HG03159 (cell line): ENCODE data around the gene PTPN6.

ENCODE experiments used
- ATAC-seq: cut with Tn5 transposase; IDR thresholded peaks from one replicate; pipeline ENCODE4 v1.9.1; 2021; ENCODE audit warnings: mild to moderate bottlenecking, moderate library complexity; ENCODE audit not compliant: unreplicated experiment

The PTPN6 gene

DNA sequence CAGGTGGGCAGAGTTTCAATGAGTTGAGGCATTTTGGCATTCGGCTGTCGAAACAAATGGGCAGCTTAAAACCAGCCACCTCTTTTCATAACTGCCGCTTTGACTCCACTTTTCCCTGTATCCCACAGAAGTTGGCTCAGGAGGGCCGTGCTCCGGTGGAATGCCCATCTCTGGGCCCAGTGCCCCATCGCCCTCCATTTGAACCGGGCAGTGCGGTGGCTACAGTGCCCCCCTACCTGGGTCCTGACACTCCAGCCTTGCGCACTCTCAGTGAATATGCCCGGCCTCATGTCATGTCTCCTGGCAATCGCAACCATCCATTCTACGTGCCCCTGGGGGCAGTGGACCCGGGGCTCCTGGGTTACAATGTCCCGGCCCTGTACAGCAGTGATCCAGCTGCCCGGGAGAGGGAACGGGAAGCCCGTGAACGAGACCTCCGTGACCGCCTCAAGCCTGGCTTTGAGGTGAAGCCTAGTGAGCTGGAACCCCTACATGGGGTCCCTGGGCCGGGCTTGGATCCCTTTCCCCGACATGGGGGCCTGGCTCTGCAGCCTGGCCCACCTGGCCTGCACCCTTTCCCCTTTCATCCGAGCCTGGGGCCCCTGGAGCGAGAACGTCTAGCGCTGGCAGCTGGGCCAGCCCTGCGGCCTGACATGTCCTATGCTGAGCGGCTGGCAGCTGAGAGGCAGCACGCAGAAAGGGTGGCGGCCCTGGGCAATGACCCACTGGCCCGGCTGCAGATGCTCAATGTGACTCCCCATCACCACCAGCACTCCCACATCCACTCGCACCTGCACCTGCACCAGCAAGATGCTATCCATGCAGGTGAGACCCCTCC lies 12.6 kb upstream of the PTPN6 start:
- ATAC-seq = no peak

- ATAC-seq = no peak
Observed at GRCh38 chr12:6939191-6939540, 12.0 kb upstream of the PTPN6 start.

GRCh38 chr12:6941267-6941666 lies 9.9 kb upstream of the PTPN6 start:
- ATAC-seq = no peak

GRCh38 chr12:6941782-6942181 lies 9.4 kb upstream of the PTPN6 start:
- ATAC-seq = no peak

GRCh38 chr12:6942331-6942665 lies 8.9 kb upstream of the PTPN6 start:
- ATAC-seq = no peak

DNA sequence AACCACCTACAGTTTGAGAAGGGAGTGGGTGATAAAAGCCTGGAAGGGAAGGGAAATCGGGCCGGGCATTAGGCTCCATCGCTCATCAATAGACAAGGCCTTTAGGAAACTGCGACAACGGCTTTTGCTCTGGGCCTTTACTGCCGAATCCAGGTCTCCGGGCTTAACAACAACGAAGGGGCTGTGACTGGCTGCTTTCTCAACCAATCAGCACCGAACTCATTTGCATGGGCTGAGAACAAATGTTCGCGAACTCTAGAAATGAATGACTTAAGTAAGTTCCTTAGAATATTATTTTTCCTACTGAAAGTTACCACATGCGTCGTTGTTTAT lies 7.8 kb upstream of the PTPN6 start:
- peak; percentile 27 for ATAC-seq

DNA sequence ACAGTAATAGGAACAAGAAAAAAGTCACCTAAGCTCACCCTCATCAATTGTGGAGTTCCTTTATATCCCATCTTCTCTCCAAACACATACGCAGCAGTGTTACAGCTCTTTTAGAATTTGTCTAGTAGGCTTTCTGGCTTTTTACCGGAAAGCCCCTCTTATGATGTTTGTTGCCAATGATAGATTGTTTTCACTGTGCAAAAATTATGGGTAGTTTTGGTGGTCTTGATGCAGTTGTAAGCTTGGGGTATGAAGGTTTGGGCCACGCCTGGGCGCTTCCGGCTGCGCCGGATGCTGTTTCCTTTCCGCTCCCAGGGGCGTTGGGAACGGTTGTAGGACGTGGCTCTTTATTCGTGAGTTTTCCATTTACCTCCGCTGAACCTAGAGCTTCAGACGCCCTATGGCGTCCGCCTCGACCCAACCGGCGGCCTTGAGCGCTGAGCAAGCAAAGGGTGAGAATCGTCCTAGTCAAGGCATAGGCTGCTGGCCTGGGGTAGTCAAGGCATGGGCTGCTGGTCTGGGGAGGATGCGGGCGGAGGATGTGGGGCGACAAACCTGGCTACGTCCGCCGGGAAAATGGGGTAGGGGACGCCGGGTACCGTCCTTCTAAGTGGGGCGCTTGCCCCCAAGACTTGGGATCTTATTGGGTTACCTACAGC lies 7.3 kb upstream of the PTPN6 start, which contains the start of the genes C12orf57 and RNU7-1:
Gene C12orf57, plus strand, starts transcription at position 301 of the 659 bp plus-strand sequence. Its CDS starts 100 bp downstream, at position 401.
Gene RNU7-1, plus strand, starts transcription at position 95 of the 659 bp plus-strand sequence.
- peak; percentile 33 for ATAC-seq

DNA sequence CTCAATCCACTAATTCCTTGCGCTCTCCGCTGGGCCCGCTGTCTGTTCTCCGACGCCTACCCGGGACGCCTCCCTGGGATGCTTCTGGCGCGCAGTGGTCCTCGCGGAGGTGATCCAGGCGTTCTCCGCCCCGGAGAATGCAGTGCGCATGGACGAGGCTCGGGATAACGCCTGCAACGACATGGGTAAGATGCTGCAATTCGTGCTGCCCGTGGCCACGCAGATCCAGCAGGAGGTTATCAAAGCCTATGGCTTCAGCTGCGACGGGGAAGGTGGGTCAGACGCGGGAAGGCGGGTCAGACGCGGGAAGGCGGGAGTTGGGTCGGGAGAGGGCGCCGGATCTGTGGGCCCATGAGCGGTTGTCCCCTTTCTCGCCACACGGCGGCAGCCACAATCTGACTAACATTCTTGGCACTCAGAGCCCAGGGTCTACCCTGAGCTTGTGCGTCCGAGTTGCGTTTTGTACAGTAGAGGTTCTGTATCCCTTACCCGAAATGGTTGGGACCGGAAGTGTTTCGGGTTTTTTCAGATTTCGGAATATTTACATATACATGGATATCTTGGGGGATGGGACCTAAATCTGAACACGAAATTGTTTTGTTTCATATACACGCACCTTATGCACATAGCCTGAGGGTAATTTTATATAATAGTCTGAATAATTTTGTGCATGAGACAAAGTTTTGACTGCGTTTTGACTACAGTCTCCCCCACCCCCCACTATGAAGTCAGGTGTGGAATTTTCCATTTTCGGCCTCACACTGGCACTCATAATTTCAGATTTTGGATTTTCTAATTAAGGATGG lies 6.6 kb upstream of the PTPN6 start:
- ATAC-seq = peak; percentile 42

DNA sequence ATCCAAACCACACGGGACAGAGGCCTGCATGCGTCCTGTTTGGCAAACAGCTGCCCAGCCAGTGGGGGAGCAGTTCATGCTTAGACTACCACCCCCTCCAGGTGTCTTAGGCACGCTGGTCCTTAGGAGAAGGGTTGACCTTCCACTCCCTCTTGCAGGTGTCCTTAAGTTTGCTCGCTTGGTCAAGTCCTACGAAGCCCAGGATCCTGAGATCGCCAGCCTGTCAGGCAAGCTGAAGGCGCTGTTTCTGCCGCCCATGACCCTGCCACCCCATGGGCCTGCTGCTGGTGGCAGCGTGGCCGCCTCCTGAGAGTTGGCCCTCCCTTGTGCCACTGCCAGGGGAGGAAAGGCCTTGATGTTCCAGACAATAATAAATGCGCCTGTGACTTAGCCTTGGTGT lies 5.5 kb upstream of the PTPN6 start:
- no peak for ATAC-seq

GRCh38 chr12:6946033-6946919 lies 4.9 kb upstream of the PTPN6 start:
- no peak for ATAC-seq

GRCh38 chr12:6946920-6947374 lies 4.2 kb upstream of the PTPN6 start:
- ATAC-seq = no peak

- ATAC-seq = no peak
Observed at GRCh38 chr12:6947615-6948014, 3.5 kb upstream of the PTPN6 start.

- no peak for ATAC-seq
Observed at GRCh38 chr12:6948873-6949594, 2.1 kb upstream of the PTPN6 start.

DNA sequence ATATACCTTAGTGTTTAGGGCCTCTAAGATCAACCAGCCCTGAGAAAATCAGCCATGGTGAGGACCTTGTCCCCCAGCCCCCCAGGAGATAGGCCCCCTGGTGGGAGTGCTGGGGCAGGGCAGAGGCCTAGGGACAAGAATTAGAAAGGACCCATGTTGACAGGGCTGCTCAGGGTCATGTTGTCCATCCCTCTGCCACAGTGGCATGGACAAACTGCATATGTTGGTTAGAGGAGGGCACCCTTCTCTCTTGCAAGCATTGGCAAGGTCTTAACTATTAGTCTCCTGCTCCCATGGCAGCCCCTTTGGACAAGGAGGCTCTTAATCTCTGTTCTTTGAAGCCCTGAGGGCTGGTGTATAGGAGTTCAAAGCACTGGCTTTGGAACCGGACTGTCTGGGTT lies 755 bp upstream of the PTPN6 start:
- ATAC-seq = no peak

GRCh38 chr12:6951551-6952120 lies 480 bp downstream of the PTPN6 start:
- no peak for ATAC-seq

GRCh38 chr12:6952121-6952862 lies 1.1 kb downstream of the PTPN6 start:
- no peak for ATAC-seq

DNA sequence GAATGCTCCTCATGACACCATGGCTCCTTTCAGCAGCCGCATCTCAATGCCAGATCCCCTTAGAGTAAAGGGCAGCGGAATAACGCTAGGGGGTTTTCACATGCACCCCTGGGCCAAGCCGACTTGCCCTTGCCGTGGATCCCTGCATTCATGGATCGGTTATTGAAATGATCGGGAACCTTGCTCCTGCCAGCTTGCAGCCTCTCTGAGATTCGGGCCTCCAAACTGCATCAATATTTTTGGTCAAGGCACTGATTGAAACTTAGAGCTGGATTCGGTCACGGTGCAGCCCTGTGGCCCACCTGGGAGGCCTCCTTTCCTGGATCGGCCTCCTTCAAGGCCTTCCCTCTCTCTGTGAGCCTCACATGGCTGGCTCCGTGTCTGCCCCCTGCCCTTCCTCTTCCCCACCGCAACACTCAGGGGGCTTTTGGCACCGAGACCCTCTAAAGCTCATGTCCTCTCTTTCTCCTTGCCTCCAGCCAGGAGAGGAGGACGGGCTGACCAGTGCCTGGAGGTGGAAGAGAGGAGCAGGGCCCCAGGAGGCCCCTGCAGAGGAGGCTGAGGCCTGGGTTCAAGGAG lies 1.8 kb downstream of the PTPN6 start:
- ATAC-seq = no peak

DNA sequence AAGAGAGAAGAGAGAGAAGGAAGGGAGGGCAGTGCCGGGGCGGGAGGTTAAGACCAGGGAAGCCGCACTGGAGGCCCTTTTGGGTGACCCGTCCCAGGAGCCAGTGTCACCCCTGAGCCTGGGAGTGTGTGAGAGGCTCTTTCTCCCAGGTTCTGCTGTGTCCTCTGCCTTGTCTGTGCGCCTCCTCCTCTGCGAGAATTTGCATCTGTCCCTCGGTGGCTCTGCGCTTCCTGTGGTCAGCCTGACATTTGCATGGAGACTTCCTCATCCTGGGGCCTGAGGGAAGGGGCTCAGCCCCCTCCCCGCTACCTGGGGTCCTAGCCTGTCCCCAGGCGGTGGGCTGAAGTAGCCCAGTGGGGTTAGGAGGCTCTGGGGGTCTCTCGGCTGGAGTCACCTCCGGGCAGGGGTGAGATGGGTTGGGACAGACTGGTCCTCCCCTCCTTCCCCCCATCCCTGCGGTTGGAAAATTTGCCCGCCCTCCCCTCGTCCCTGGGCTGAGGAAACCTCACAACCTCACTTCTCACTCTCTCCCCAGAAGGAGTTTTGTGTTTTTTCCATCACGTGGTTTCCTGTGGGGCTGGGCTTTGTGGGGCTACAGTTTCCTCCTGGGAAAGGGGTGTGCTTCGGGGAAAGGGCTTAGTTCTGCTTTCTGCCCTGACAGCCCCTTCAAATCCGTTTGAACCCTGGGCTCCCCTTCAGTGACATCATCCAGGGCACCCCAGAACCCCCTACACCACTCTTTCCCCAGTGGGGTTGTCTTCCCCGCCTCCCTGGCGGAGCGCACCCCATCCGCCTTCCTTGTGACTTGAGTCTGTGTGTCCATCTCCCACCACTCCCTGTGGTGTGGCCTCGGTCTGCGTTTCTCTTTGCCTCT lies 2.5 kb downstream of the PTPN6 start:
- peak; percentile 45 for ATAC-seq
